Spleen (tissue), 11 donors: ENCODE results near the gene BMPER. TPM values are rescaled to one million over a fixed set of nuclear protein-coding genes. Genes with fewer than 3 reads are reported as not detected.

Experiments
- DNase-seq: peaks from one replicate; pipeline ENCODE4 v3.0.0-alpha.2; 2020
- H3K27ac ChIP-seq, 8 donors: fragments of 200-600 bp; sonication (generic) in 7 of 8; 1 replicate in 4 of 8; 2 replicates in 4 of 8; pipeline versions ENCODE4 v1.5.0 to v1.8.0; 2016 to 2021; ENCODE audit warnings: inconsistent platforms in 4 of 8, mild to moderate bottlenecking in 4 of 8, moderate library complexity in 1 of 8
- H3K27me3 ChIP-seq, 7 donors: fragments of 200-600 bp; sonication (generic) in 6 of 7; replicated peaks in 1 of 7; 1 replicate in 4 of 7; 2 replicates in 3 of 7; pipeline versions ENCODE4 v1.5.0 to v1.8.0; 2016 to 2021; ENCODE audit warnings: inconsistent platforms in 3 of 7, mild to moderate bottlenecking in 1 of 7
- H3K36me3 ChIP-seq, 6 donors: fragments of 200-600 bp; sonication (generic) in 5 of 6; 1 replicate in 4 of 6; 2 replicates in 2 of 6; pipeline versions ENCODE4 v1.5.0 to v1.8.0; 2016 to 2021; ENCODE audit warnings: inconsistent platforms in 2 of 6
- H3K4me1 ChIP-seq, 6 donors: fragments of 200-600 bp; sonication (generic) in 5 of 6; 1 replicate in 3 of 6; 2 replicates in 3 of 6; pipeline versions ENCODE4 v1.5.0 to v1.8.0; 2016 to 2021; ENCODE audit warnings: inconsistent platforms in 3 of 6
- H3K4me3 ChIP-seq, 8 donors: fragments of 200-600 bp; sonication (generic) in 7 of 8; 1 replicate in 4 of 8; 2 replicates in 4 of 8; pipeline versions ENCODE4 v1.5.0 to v1.8.0; 2016 to 2021; ENCODE audit warnings: inconsistent platforms in 4 of 8, mild to moderate bottlenecking in 4 of 8, moderate library complexity in 2 of 8
- H3K9me3 ChIP-seq, 8 donors: fragments of 200-600 bp; sonication (generic) in 7 of 8; 1 replicate in 4 of 8; 2 replicates in 4 of 8; pipeline versions ENCODE4 v1.5.0 to v1.8.0; 2016 to 2021; ENCODE audit warnings: inconsistent platforms in 4 of 8
- CTCF ChIP-seq, 11 experiments: fragments of 200-600 bp in 7 of 11; fragments of 450-650 bp in 4 of 11; sonication (generic) in 4 of 11; IDR thresholded peaks in 8 of 11; conservative IDR thresholded peaks in 3 of 11; 1 replicate in 7 of 11; 2 replicates in 4 of 11; pipeline versions ENCODE4 v1.4.0 to v1.8.0; 2016 to 2021; ENCODE audit warnings: antibody characterized with exemption in 11 of 11, inconsistent platforms in 4 of 11, mild to moderate bottlenecking in 1 of 11
- POLR2A ChIP-seq, 3 donors: fragments of 450-650 bp; IDR thresholded peaks; one replicate each; pipeline ENCODE4 v1.5.1; 2017; ENCODE audit warnings: antibody characterized with exemption in 3 of 3, mild to moderate bottlenecking in 1 of 3
- POLR2AphosphoS5 ChIP-seq, 3 donors: sonication (generic); formaldehyde crosslinking; IDR thresholded peaks; one replicate each; pipeline ENCODE4 v1.5.1; 2017; ENCODE audit warnings: antibody characterized with exemption in 3 of 3
- WGBS, 5 donors: extraction: QIAGEN DNeasy Blood & Tissue Kit in 3 of 5; methylation state at CpG; one replicate each; pipeline versions ENCODE4 v1.1.5 to v1.1.7; 2013 to 2018; 5-methylcytosine and 5-hydroxymethylcytosine counted together
- intact Hi-C: fragments of 100-400 bp; cut with DNase I; formaldehyde crosslinking; loops from one replicate; pipeline ENCODE4 v1.15.0; 2023; ENCODE audit warnings: low total_unique reads
- polyA plus RNA-seq, 3 donors: library from polyadenylated mRNA; stranded (reverse); fragments of 200-250 nt; gene quantifications; one replicate each; pipeline ENCODE4 v1.2.1, GENCODE V29; 2013
- total RNA-seq, 7 donors: library from RNA; depleted of rRNA in 3 of 7; stranded (reverse); fragments of >200 nt in 3 of 7; fragmentation: NEBNext Ultra II Directional in 4 of 7; extraction: Animal tissue kit (Norgen Biotek cat#: 25700) in 4 of 7; gene quantifications; one replicate each; pipeline versions ENCODE4 v1.1.0 to v1.2.1, GENCODE V29; 2016 to 2021
- donor health status: healthy with polysubstance abuse.
- donor health status: DM: no; HTN: no; CAD: no; lungs with moderate emphysema.
- donor health status: DM: no; HTN: no; CAD: no.
- donor health status: Bipolar disorder and iron deficiency.
- donor health status: healthy.
- donor health status: DM: no; HTN: no; CAD: no.
- donor health status: DM: yes; HTN: yes; CAD: no.

Gene BMPER
- total and polyA plus RNA-seq, 10 donors, result 0.14 to 4.4 (median 2.1) TPM

GRCh38 chr7:33903791-33904680 lies 1.3 kb upstream of the BMPER start:
- Histone ChIP-seq H3K27ac (peak overlapping the region in 5 of 8 donors; percentile 29 to 67 (median 64)), H3K27me3 (peaks cover 0 to 76% (median 30%) of the 10 kb centered on the region in 7 donors), H3K36me3 (no peaks in the 10 kb centered on the region), H3K9me3 (no peaks in the 10 kb centered on the region), H3K4me3 (peak overlapping the region; percentile 42 to 78 (median 56)), H3K4me1 (peaks cover 0 to 33% (median 21%) of the 10 kb centered on the region in 6 donors)
- peak; percentile 71 for DNase-seq
- WGBS, 5 donors, result 2 to 4% (median 2%) methylated on average over 38 to 56 of the region's 56 CpGs
- intact Hi-C loops, result no loop called here
- TF ChIP-seq POLR2AphosphoS5 (IDR thresholded peaks at IDR 0.05) (no peak), CTCF (IDR thresholded peaks at IDR 0.05 in 8 of 11, conservative IDR thresholded peaks at IDR 0.05 in 3 of 11) (no peak), POLR2A (IDR thresholded peaks at IDR 0.05) (no peak)

- H3K27ac ChIP-seq, result peak overlapping the region in 6 of 8 donors; percentile 29 to 67 (median 60)
- peak in 1 of 11 experiments; percentile 16 for TF ChIP-seq CTCF (IDR thresholded peaks at IDR 0.05 in 8 of 11, conservative IDR thresholded peaks at IDR 0.05 in 3 of 11)
- TF ChIP-seq POLR2A (IDR thresholded peaks at IDR 0.05), result no peak
- peak in 2 of 3 donors; percentile 30 to 48 for TF ChIP-seq POLR2AphosphoS5 (IDR thresholded peaks at IDR 0.05)
- peak; percentile 79 for DNase-seq
- peaks cover 0 to 33% (median 21%) of the 10 kb centered on the region in 6 donors for H3K4me1 ChIP-seq
- no peaks in the 10 kb centered on the region for H3K36me3 ChIP-seq
- no peaks in the 10 kb centered on the region for H3K9me3 ChIP-seq
- intact Hi-C loops, result no loop called here
- peak overlapping the region; percentile 42 to 78 (median 56) for H3K4me3 ChIP-seq
- H3K27me3 ChIP-seq, result peaks cover 0 to 71% (median 30%) of the 10 kb centered on the region in 7 donors
- WGBS, 5 donors, result 0 to 1% (median 1%) methylated on average over 32 to 65 of the region's 65 CpGs
Observed at GRCh38 chr7:33904681-33905388, 504 bp upstream of the BMPER start.

- no peak overlapping the region for H3K4me3 ChIP-seq
Observed at GRCh38 chr7:33906697-33907096, 1.4 kb downstream of the BMPER start.

More at GRCh38 chr7:33906697-33907096, 1.4 kb downstream of the BMPER start:
- intact Hi-C loops, result no loop called here
- H3K4me1 ChIP-seq, result peaks cover 0 to 33% (median 21%) of the 10 kb centered on the region in 6 donors
- H3K27ac ChIP-seq, result no peak overlapping the region
- TF ChIP-seq CTCF (IDR thresholded peaks at IDR 0.05 in 8 of 11, conservative IDR thresholded peaks at IDR 0.05 in 3 of 11) (no peak), POLR2A (IDR thresholded peaks at IDR 0.05) (no peak), POLR2AphosphoS5 (IDR thresholded peaks at IDR 0.05) (no peak)
- no peaks in the 10 kb centered on the region for H3K9me3 ChIP-seq
- H3K27me3 ChIP-seq, result peaks cover 0 to 63% (median 30%) of the 10 kb centered on the region in 7 donors
- no peaks in the 10 kb centered on the region for H3K36me3 ChIP-seq
- no peak for DNase-seq
